ENCODE data around the gene SLIT1.

SLIT1 gene

GRCh38 chr10:97169911-97170693, 15.7 kb downstream of the SLIT1 start:
- DNase-seq = no peak

GRCh38 chr10:97169063-97169462, 16.7 kb downstream of the SLIT1 start:
- no peak for DNase-seq

- DNase-seq = no peak
Observed at GRCh38 chr10:97168645-97169044, 17.1 kb downstream of the SLIT1 start.

GRCh38 chr10:97165499-97165898, 20.3 kb downstream of the SLIT1 start:
- DNase-seq = no peak

GRCh38 chr10:97163781-97164501, 21.8 kb downstream of the SLIT1 start:
- no peak for DNase-seq

- no peak for DNase-seq
Observed at GRCh38 chr10:97163181-97163580, 22.6 kb downstream of the SLIT1 start.

- no peak for DNase-seq
Observed at GRCh38 chr10:97159646-97160305, 26.0 kb downstream of the SLIT1 start.

- DNase-seq = no peak
Observed at GRCh38 chr10:97157578-97158095, 28.1 kb downstream of the SLIT1 start.

- DNase-seq = no peak
Observed at GRCh38 chr10:97154781-97155180, 31.0 kb downstream of the SLIT1 start.

GRCh38 chr10:97154162-97154561, 31.6 kb downstream of the SLIT1 start:
- no peak for DNase-seq

- no peak for DNase-seq
Observed at GRCh38 chr10:97153270-97153850, 32.4 kb downstream of the SLIT1 start.

GRCh38 chr10:97151307-97151914, 34.3 kb downstream of the SLIT1 start:
- no peak for DNase-seq

- DNase-seq = no peak
Observed at GRCh38 chr10:97150616-97151015, 35.1 kb downstream of the SLIT1 start.

- no peak for DNase-seq
Observed at GRCh38 chr10:97150013-97150595, 35.7 kb downstream of the SLIT1 start.

- no peak for DNase-seq
Observed at GRCh38 chr10:97149079-97149531, 36.7 kb downstream of the SLIT1 start.

- DNase-seq = no peak
Observed at GRCh38 chr10:97144297-97144696, 41.5 kb downstream of the SLIT1 start.

GRCh38 chr10:97142834-97143233, 42.9 kb downstream of the SLIT1 start:
- DNase-seq = no peak

- DNase-seq = no peak
Observed at GRCh38 chr10:97140902-97141745, 44.6 kb downstream of the SLIT1 start.

GRCh38 chr10:97140049-97140846, 45.5 kb downstream of the SLIT1 start:
- DNase-seq = no peak

- no peak for DNase-seq
Observed at GRCh38 chr10:97139651-97140048, 46.1 kb downstream of the SLIT1 start.
